Calu3 (cell line): Measurements from ENCODE around the gene FUT7. TPM values are rescaled to one million over a fixed set of nuclear protein-coding genes. Genes with fewer than 3 reads are reported as not detected.
A peak's percentile ranks its signal among the peaks of the same experiment; 100 is the strongest.

ENCODE experiments used
- BruUV-seq: library from RNA; stranded (reverse); fragments of 400-500 nt; replicated peaks from 2 replicates; lab custom pipeline; 2021; lab: Mats Ljungman, UMichigan
- CTCF ChIA-PET: fragments of 300-600 bp; sonication (Branson Sonifier 250); formaldehyde crosslinking; loops from one replicate; lab custom pipeline; 2022; ENCODE audit warnings: antibody characterized with exemption; lab: Charles Lee
- DNase-seq: peaks from one replicate; pipeline ENCODE4 v3.0.0; 2022
- H3K27ac Mint-ChIP-seq: one replicate; pipeline ENCODE4 v1.8.0; 2022; ENCODE audit warnings: mixed read lengths; ENCODE audit not compliant: unreplicated experiment
- H3K27me3 Mint-ChIP-seq: one replicate; pipeline ENCODE4 v1.8.0; 2022; ENCODE audit warnings: mixed read lengths; ENCODE audit not compliant: unreplicated experiment
- H3K36me3 Mint-ChIP-seq: one replicate; pipeline ENCODE4 v1.8.0; 2022; ENCODE audit warnings: mild to moderate bottlenecking, moderate library complexity, mixed read lengths; ENCODE audit not compliant: insufficient read depth, unreplicated experiment
- H3K4me1 Mint-ChIP-seq: one replicate; pipeline ENCODE4 v1.8.0; 2022; ENCODE audit warnings: mild to moderate bottlenecking, low read depth, mixed read lengths; ENCODE audit not compliant: unreplicated experiment
- H3K4me3 Mint-ChIP-seq: one replicate; pipeline ENCODE4 v1.8.0; 2022; ENCODE audit warnings: mild to moderate bottlenecking, low read depth, moderate library complexity, mixed read lengths; ENCODE audit not compliant: unreplicated experiment
- H3K9me3 Mint-ChIP-seq: one replicate; pipeline ENCODE4 v1.8.0; 2022; ENCODE audit warnings: low read depth, mixed read lengths; ENCODE audit not compliant: unreplicated experiment
- intact Hi-C: fragments of 100-400 bp; cut with micrococcal nuclease; formaldehyde crosslinking; loops from one replicate; pipeline ENCODE4 v1.10.0; 2022; ENCODE audit not compliant: unreplicated experiment
- total RNA-seq: library from RNA; stranded (reverse); gene quantifications from 2 replicates; pipeline ENCODE4 v1.2.3, GENCODE V29; 2022
- TF ChIP-seq, protein P1 (sequence below): fragments of 200-600 bp; IDR thresholded peaks from one replicate; pipeline ENCODE4 v1.8.0; 2022; ENCODE audit warnings: antibody characterized with exemption; ENCODE audit not compliant: unreplicated experiment

The FUT7 gene
- total RNA-seq, 1 experiment from 2014 or later = not detected

DNA sequence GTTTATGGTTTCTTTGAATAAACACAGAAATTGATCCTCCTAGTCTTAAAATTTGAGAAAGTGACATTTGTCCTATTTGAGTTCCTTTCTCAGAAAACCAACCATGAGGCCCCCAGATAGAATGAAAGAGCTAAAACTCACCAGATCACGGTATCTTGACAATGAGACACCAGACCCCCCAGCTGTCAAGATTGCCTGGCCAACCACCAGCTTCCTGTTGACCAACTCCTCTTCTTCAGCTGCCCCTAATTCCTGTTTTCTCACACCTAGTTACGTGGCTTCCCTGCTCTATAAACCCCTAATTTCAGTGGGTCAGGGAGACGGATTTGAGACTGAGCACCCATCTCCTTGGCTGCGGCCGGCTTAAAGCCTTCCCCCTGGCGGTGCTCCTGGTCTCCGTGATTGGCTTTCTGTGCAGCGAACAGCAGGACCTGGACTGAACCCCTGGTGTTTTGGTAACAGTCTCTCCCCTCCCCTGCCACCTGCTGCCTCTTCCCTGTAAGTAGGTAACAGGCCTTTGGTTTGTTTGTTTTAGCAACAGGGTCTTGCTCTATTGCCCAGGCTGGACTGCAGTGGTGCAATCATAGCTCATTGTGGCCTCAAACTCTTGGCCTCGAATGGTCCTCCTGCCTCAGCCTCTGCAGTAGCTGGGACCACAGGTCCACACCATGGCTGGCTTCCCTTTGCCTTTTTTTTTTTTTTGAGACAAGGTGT lies 26.8 kb upstream of the FUT7 start:
- Mint-ChIP-seq H3K4me1 (peaks cover 8% of the 10 kb centered on the region), H3K36me3 (peaks cover 19% of the 10 kb centered on the region), H3K9me3 (no peaks in the 10 kb centered on the region), H3K27ac (no peak overlapping the region), H3K27me3 (no peaks in the 10 kb centered on the region), H3K4me3 (no peak overlapping the region)
- CTCF ChIA-PET = interaction anchor here (0.7 kb wide), 1 partner anchor 1879 kb away, joined by 3 read pairs; no protein-coding TSS in a partner anchor
- no peak for DNase-seq
- TF ChIP-seq, protein P1, sequence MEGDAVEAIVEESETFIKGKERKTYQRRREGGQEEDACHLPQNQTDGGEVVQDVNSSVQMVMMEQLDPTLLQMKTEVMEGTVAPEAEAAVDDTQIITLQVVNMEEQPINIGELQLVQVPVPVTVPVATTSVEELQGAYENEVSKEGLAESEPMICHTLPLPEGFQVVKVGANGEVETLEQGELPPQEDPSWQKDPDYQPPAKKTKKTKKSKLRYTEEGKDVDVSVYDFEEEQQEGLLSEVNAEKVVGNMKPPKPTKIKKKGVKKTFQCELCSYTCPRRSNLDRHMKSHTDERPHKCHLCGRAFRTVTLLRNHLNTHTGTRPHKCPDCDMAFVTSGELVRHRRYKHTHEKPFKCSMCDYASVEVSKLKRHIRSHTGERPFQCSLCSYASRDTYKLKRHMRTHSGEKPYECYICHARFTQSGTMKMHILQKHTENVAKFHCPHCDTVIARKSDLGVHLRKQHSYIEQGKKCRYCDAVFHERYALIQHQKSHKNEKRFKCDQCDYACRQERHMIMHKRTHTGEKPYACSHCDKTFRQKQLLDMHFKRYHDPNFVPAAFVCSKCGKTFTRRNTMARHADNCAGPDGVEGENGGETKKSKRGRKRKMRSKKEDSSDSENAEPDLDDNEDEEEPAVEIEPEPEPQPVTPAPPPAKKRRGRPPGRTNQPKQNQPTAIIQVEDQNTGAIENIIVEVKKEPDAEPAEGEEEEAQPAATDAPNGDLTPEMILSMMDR = no peak
- intact Hi-C loops = no loop called here
- no TSS peak for BruUV-seq

DNA sequence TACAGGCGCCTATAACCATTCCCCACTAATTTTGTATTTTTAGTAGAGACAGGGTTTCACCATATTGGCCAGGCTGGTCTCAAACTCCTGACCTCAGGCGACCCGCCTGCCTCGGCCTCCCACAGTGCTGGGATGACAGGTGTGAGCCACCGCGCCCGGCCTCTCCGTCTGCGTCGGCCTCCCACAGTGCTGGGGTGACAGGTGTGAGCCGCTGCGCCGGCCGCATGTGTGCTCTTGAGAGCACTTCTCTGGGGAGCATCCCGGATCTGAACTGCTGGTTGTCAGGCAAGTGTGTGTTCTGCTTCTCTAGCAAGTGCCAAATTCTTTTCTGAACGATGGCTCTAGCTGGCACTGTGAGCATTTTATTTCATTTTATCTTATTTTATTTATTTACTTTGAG lies 25.7 kb upstream of the FUT7 start:
- Mint-ChIP-seq H3K9me3 (no peaks in the 10 kb centered on the region), H3K4me1 (peaks cover 8% of the 10 kb centered on the region), H3K27ac (no peak overlapping the region), H3K27me3 (no peaks in the 10 kb centered on the region), H3K36me3 (peaks cover 19% of the 10 kb centered on the region), H3K4me3 (no peak overlapping the region)
- no peak for DNase-seq
- CTCF ChIA-PET = no interaction called here
- TF ChIP-seq, protein P1 = no peak
- intact Hi-C loops = no loop called here
- no TSS peak for BruUV-seq

DNA sequence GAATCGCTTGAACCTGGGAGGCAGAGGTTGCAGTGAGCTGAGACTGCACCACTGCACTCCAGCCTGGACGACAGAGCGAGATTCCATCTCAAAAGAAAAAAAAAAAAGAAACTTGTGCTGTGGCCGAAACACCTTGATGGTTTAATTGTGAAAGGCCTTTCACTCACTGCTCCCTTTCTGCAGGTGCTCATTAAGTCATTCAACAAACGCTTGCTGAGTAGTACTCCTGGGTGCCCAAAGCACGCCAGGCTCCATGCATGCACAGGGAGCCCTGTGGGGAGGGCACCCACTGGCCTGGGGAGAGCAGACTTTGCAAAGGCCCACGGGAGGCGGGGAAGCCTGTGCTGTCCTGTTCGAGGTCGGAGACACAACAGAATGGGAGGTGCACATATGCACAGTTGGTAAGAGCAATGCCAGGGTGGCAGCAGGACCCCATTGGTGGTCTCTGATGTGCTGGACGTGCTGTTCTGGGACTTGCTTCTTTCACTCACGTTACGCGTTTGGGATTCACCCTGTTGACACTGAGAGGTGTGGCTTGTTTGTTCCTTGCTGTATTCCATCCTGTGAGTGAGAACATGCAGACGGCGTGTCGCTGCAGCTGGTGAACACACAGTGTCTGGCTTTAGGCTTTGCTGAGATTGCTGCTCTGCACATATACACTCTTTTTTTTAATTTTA lies 25.0 kb upstream of the FUT7 start:
- TF ChIP-seq, protein P1 = no peak
- H3K27me3 Mint-ChIP-seq = no peaks in the 10 kb centered on the region
- no TSS peak for BruUV-seq
- no peak overlapping the region for H3K4me3 Mint-ChIP-seq
- intact Hi-C loops = no loop called here
- no peaks in the 10 kb centered on the region for H3K9me3 Mint-ChIP-seq
- no peak overlapping the region for H3K27ac Mint-ChIP-seq
- peaks cover 14% of the 10 kb centered on the region for H3K36me3 Mint-ChIP-seq
- peaks cover 8% of the 10 kb centered on the region for H3K4me1 Mint-ChIP-seq
- DNase-seq = no peak
- CTCF ChIA-PET = interaction anchor here (1.8 kb wide), 2 partner anchors 11 to 22 kb away, joined by 7 to 9 read pairs; no protein-coding TSS in a partner anchor

DNA sequence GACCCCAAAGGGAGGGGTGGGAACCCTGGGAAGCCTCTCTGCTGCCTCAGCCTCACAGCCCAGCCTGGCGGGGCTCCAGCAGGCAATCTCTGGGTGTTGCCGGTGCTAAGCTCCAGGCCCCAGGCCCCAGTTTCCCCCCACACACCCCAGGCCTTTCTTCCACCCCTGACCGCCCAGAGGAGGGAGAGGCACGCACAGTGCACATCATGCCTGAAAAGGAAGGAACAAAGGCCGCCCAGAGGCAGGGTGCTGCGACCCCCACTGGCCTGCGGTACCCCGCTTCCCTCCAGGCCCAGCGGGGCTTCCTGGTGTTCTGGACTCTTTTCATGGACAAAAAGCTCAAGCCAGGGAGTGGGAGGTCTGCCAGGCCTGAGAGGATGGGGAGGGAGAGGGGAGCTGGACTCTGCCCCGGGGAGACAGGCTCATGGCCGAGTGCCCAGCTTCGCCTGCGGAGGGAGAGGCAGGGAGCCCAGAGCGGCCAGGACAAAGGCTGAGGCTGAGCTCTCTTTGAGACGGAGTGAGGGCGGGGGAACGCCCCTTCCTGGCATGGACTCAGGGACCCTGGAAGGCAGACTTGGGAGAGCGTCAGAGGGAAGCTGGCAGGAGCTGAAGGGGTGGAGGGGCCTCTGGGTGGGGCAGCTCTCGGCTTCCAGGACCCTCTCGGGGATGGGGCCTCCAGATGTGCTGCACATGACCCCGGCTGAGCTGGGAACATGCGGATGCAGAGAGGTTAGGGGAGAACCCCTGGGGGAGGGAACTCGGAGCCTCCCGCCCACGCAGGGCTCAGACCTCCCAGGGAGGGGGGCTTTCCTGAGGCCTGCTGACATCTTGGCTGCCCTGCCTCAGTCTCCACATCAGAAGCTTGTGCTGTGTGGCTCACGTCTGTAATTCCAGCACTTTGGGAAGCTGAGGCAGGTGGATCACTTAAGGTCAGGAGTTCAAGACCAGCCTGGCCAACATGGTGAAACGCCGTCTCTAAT lies 23.8 kb upstream of the FUT7 start:
- Mint-ChIP-seq H3K4me3 (peak overlapping the region; percentile 44), H3K27me3 (no peaks in the 10 kb centered on the region), H3K27ac (no peak overlapping the region), H3K9me3 (no peaks in the 10 kb centered on the region), H3K36me3 (peaks cover 14% of the 10 kb centered on the region), H3K4me1 (peaks cover 8% of the 10 kb centered on the region)
- intact Hi-C loops = no loop called here
- TF ChIP-seq, protein P1 = no peak
- CTCF ChIA-PET = interaction anchor here (0.5 to 1.8 kb wide), 5 partner anchors 9 to 30 kb away, joined by 3 to 11 read pairs (median 9); partner anchors contain the start of gene NPDC1
- peak; percentile 65 for DNase-seq
- BruUV-seq = no TSS peak
